HG03469 (cell line): ENCODE results near the gene SRRT.

Experiments
- ATAC-seq: cut with Tn5 transposase; IDR thresholded peaks from one replicate; pipeline ENCODE4 v1.9.1; 2021; ENCODE audit warnings: mild to moderate bottlenecking, moderate library complexity, moderate number of reproducible peaks; ENCODE audit not compliant: unreplicated experiment

SRRT gene

GRCh38 chr7:100880645-100881044 is 5.7 kb downstream of the SRRT start:
- no peak for ATAC-seq

- no peak for ATAC-seq
These were observed 6.2 kb downstream of the SRRT start for GRCh38 chr7:100881136-100881535.

GRCh38 chr7:100882201-100882600 is 7.3 kb downstream of the SRRT start:
- no peak for ATAC-seq

DNA sequence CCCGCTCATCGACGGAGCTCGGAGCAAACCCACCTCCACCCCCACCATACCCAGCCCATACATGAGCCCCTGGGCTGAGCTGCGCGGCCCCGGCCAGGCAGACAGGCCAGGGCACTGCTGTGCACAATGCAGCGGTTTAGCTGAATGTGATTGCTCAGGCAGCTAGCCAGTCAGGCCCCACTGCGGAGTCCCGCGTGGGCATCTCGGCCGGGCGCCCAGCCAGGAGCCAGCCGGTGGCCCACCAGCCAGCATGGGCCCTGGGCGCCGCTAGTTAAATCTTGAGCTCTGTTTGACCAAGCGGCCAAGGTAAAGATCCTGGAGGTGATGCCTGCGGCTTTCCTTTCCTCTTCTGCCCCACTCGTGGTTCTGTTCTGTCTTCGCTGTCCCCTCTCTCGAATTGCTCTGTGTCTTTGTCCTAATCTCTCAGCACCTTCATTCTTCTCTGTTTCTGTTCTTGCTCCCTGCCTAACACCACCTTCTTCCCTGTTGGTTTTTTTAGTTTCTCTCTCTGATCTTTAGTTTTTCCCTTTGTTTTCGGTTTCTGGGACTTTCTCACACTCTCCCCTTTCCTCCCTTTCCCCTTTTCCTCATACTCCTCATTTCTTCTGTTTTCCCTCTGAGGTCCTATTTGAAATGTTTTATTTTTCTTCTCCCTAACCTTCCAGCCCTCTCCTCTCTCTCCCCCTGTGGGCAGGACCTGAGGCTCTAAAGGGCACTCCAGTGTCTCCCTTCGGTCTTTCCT is 8.1 kb downstream of the SRRT start:
- ATAC-seq = no peak

DNA sequence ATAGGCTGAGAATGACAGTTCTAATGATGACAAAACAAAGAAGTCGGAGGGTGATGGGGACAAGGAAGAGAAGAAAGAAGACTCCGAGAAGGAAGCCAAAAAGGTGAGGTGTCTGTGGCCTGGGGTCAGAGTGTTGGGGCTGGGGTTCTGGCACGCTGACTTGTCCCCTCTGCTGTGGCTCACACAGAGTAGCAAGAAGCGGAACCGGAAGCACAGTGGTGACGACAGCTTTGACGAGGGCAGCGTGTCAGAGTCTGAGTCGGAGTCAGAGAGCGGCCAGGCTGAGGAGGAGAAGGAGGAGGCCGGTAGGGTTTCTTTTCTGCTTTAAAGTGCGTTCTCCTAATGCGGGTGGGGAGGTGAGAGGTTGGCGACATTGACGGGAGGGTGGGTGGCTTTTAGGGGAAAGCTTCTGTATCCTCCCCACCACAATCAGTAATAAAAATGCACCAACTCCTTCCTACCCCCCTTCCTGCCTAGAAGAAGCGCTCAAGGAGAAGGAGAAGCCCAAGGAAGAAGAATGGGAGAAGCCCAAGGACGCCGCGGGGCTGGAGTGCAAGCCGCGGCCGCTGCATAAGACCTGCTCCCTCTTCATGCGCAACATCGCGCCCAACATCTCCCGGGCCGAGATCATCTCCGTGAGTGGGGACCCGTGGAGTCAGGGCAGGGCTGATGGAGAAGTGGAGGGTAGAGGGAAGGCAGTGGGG is 10.0 kb downstream of the SRRT start:
- no peak for ATAC-seq

DNA sequence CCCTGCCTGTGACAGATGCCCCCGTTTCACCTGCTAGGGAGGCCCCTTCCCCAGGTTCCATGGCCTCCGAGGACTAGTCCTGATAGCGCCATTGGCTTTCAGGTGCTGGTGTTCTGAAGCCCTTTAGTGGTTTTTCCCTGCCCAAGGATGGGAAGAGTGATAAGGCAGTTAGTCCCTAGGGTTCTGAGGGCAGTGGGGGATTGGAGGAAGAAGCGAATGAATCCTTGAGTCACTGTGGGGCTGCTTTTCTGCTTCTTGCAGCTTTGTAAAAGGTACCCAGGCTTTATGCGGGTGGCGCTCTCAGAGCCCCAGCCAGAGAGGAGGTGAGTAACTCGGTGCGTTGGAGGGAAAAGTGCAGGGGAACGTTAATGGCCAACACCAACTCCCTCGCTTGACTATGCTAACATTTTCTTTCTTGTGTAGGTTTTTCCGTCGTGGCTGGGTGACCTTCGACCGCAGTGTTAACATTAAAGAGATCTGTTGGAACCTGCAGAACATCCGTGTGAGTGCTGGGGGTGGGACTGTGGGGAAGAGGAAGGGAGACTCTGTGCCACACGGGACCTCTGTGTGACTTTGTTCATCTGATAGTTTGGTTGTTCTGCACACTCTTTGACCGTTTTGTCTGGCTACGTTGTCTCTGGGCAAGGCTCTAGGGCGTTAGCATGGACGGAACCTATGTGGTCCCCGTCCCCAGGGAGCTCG is 10.7 kb downstream of the SRRT start:
- no peak for ATAC-seq

- ATAC-seq = no peak
These were observed 11.4 kb downstream of the SRRT start for GRCh38 chr7:100886142-100886935.

DNA sequence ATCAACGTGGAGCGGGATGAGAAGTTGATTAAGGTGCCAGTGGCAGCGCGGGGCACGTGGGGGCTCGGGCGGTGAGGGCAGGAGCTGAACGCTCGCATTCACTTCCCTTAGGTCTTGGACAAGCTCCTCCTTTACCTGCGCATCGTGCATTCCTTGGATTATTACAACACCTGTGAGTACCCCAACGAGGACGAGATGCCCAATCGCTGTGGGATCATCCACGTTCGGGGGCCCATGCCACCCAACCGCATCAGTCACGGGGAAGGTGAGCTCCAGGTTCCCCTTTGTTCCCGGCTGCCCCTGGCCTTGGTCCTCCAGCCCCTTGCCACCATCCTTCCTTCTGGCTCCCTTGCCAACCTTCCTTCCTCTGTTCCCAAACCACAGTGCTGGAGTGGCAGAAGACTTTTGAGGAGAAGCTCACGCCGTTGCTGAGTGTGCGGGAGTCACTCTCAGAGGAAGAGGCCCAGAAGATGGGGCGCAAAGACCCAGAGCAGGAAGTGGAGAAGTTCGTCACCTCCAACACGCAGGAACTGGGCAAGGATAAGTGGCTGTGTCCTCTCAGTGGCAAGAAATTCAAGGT is 12.1 kb downstream of the SRRT start:
- no peak for ATAC-seq

GRCh38 chr7:100887516-100888290 is 12.8 kb downstream of the SRRT start:
- ATAC-seq = peak; percentile 34

DNA sequence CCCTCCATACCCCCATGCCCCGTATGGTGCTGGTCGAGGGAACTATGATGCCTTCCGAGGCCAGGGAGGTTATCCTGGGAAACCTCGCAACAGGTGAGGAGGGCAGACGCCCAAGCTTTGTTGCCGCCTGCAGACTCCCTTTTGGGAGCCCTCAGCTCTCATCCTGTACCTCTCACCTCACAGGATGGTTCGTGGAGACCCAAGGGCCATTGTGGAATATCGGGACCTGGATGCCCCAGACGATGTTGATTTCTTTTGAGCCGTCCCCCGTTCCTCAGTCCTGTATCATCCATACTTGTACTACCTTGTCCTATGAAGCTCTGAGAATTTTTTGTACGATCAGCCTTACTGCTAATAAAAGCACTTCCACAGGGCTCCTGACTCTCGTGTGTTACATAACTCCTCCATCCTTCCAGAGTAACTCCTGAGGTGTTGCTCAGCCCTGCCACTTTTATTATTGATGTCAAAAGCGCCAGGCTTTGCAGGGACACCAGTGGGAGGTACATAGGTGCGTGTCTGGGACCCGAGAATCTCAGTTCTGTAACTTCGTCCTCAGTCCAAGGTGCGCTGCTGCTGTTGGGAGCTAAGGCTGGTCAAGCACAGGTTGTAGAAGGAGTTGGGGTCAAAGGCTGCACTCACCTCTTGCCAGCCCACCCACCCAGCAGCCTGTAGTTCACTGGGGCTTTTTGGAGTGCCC is 13.5 kb downstream of the SRRT start:
- ATAC-seq = no peak

- no peak for ATAC-seq
These were observed 14.3 kb downstream of the SRRT start, which contains the start of gene UFSP1 for GRCh38 chr7:100888988-100889750. Gene UFSP1 (minus strand): TSS chr7:100889715. CDS start chr7:100889271, 444 bp downstream.

DNA sequence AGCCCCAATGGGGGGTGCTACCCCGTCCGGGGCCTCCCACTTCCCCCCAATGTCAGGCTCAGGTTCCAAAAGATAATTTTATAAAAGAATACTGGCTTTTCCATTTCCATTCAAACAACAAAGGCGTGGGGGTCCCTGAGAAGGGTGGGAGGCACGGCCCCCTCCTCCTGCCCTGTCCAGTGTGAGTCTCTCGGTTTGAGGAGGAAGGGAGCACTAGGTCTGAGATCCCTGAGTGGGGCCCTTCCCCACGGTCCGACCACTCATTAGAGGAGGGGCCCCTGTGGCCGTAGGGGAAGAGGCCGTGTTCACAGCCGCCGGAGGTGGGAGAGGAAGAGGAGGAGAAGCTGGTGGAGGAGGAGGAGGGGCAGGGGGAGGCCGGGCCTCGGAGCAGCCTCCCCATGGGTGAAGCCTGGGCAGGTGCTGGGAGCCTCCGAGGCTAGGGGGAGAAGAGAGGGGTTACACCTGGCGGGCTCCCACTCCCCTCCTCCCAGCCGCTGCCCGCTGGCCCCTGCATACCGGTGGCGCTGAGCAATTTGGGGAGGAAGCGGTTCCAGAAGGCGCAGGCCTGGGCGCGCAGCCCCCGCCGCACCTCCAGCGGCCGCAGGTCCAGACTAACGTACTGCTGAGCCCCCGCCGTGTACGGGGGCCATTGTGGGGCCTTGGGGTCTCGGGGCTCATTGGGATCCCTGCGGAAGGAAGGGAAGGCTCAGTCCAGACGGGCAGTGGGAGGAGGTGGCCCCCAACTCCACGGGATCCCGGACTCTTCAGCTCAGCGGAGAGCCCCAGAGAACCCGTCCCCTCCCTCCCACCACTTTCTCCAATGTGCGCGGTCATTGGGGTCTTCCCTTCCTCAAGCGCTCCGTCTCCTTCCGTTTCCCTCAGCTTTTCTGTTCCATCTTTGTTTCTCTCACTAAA is 16.0 kb downstream of the SRRT start:
- ATAC-seq = no peak

DNA sequence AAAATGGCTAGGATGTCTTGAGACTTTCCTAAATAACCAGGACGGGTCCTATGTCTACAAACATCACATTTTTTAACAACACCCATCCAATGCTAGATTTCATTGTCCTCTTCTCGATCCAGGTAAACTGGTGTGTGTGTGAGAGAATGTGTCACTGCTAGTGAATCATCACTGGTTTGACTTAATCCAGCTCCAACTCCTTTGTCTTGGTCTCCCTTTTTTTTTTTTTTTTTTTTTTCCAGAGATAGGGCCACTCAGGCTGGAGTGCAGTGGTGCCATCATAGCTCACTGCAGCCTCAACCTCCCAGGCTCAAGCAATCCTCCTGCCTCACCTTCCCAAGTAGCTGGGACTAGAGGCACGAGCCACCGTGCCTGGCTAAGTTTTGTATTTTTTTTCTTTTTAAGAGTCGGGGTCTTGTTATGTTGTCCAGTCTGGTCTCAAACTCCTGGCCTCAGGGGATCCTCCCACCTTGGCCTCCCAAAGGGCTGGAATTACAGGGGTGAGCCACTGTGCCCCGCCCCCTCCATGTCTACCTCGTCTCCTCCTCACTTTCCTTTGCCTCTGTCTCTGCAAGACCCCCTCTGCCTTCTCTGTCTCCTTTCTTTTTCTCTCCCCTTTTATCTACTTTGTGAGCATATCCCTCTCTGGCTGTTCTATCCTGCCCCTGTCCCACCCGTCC is 16.8 kb downstream of the SRRT start:
- no peak for ATAC-seq

DNA sequence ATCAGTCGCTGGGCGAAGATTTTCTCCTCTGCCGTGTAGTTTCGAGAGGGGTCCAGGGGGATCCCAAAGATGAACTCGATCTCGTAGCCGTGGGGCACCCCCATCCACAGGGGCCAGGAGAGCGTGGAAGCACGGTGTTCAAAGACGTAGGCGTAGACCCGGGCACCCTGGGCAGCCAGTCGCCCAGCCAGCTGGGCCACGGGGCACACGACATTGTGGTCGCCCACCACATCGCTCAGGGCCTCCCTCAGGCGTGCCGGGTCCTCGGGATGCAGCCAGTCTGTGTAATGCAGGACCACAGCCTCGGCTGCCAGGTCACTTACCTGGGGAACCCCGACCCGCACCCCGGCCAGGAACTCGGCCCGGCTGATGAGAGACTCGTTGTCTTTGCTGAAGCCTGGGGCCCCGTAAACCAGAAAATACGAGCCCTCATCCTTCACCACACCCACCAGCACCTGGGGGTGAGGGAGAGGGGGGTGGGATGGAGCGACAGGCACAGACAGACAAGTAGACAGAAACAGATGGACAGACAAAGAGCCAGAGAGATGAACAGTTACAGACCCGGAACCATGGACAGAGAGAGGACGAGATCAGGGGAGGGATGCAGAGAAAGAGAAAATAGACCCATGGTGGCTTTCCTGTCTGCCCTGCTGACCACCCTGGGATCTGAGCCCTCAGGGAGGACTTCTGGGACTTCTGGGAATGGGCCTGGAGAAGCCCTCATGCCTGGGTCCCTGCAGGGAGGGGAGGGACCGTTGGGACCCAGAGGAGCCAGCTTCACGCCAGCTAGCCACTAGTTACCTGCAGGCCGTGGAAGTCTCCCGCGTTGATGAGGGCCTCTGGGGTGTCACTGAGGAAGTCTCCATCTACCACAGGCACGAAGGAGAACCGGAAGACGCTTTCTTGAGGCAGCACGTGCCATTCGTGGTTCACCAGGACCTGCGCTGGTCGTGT is 17.7 kb downstream of the SRRT start:
- ATAC-seq = no peak

GRCh38 chr7:100893318-100893895 is 18.5 kb downstream of the SRRT start:
- no peak for ATAC-seq
